Pancreas (tissue), 10 donors: ENCODE measurements around the gene MOB3A. TPM values are rescaled to one million over a fixed set of nuclear protein-coding genes. Genes with fewer than 3 reads are reported as not detected.

Experiments
- ATAC-seq, 4 donors: fragments of 200-7000 bp; cut with Tn5 transposase; one replicate each; pipeline versions ENCODE4 v1.8.0 to v1.9.1; 2020; ENCODE audit warnings: mild to moderate bottlenecking in 4 of 4, moderate library complexity in 4 of 4
- DNase-seq, 6 donors: peaks; one replicate each; pipeline ENCODE4 v3.0.0-alpha.2; 2020
- FAIRE-seq: peaks from 2 replicates; lab custom pipeline; 2012; peaks lifted over from hg19 to GRCh38; lab: Jason Lieb, UNC
- H3K27ac ChIP-seq, 4 donors: fragments of 200-600 bp; sonication (generic); 1 replicate in 3 of 4; 2 replicates in 1 of 4; pipeline versions ENCODE4 v1.5.0 to v1.8.0; 2020
- H3K27me3 ChIP-seq, 4 donors: fragments of 200-600 bp; one replicate each; pipeline ENCODE4 v1.8.0; 2021
- H3K36me3 ChIP-seq, 3 donors: fragments of 200-600 bp; sonication (generic) in 1 of 3; one replicate each; pipeline versions ENCODE4 v1.5.0 to v1.8.0; 2020 to 2021
- H3K4me1 ChIP-seq, 3 donors: fragments of 200-600 bp; one replicate each; pipeline ENCODE4 v1.8.0; 2021
- H3K4me3 ChIP-seq, 4 donors: fragments of 200-600 bp; sonication (generic) in 2 of 4; one replicate each; pipeline versions ENCODE4 v1.5.0 to v1.8.0; 2020 to 2021
- H3K9me3 ChIP-seq, 4 donors: fragments of 200-600 bp; one replicate each; pipeline ENCODE4 v1.8.0; 2021
- WGBS, 2 donors: extraction: QIAGEN DNeasy Blood & Tissue Kit; methylation state at CpG; one replicate each; pipeline ENCODE4 v1.1.7; 2013; 5-methylcytosine and 5-hydroxymethylcytosine counted together
- intact Hi-C, 3 donors: fragments of 100-400 bp; cut with DNase I; formaldehyde crosslinking; loops; one replicate each; pipeline versions ENCODE4 v1.11.1 to v1.14.2; 2022
- polyA plus RNA-seq, 2 donors: library from polyadenylated mRNA; stranded (reverse); fragments of 200-250 nt; gene quantifications; one replicate each; pipeline ENCODE4 v1.2.3, GENCODE V29; 2013
- total RNA-seq, 6 donors: library from RNA; stranded (reverse); fragmentation: NEBNext Ultra II Directional in 4 of 6; extraction: Animal tissue kit (Norgen Biotek cat#: 25700) in 4 of 6; gene quantifications; one replicate each; pipeline versions ENCODE4 v1.2.1 to v1.2.4, GENCODE V29; 2021 to 2023
- TF ChIP-seq, protein P1 (sequence below), 4 donors: fragments of 200-600 bp; sonication (generic) in 3 of 4; IDR thresholded peaks; one replicate each; pipeline versions ENCODE4 v1.5.0 to v1.8.0; 2021; ENCODE audit warnings: antibody characterized with exemption in 4 of 4
- donor health status: healthy with polysubstance abuse.
- donor health status: DM: no; HTN: no; CAD: no; lungs with moderate emphysema.
- donor health status: DM: no; HTN: no; CAD: no.
- donor health status: control.
- donor health status: control.
- donor health status: Bipolar disorder and iron deficiency.
- donor health status: DM: yes; HTN: yes; CAD: no.
- donor health status: DM: no; HTN: no; CAD: no.
- donor health status: DM: no; HTN: no; CAD: no.
- donor health status: DM: yes; HTN: yes; CAD: no.

Gene MOB3A
- total and polyA plus RNA-seq, 8 donors, result 9.2 to 26.0 (median 16.6) TPM

DNA sequence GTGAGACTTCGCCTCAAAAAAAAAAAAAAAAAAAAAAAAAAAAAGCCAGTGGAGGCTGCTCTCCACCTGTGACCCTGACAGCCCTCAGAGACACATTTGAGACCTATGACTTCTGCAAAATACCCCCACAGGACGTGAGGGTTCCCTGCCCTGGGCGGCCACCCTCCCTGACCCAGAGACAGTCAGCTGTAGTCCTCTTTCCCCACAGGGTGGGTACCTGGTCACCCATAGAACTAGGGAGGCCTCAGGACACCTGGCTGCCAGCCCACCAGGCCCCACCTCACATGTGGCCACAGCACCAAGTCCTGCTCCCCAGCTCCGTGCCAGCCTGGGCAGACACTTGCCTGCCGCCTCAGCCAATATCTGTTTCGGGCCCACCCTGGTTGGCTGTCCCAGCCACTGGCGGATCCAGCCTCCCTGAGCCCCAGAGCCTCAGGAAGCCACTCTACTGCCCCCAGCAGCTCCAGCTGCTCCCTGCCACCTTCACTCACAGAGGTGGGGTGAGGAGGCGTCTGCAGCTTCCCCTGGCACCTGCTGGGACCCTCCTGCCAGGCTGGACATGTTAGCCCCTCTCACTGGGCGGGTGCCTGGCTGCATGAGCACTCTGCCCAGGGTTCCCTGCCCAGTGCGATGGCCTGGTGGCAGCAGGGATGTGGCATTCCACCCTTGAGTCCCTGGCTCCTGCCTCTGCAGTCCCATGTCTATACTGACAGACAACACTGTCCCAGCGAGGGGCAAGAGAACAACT is 52.0 kb downstream of the MOB3A start:
- Histone ChIP-seq H3K27ac (peak overlapping the region; percentile 39 to 98 (median 72)), H3K27me3 (no peaks in the 10 kb centered on the region), H3K4me1 (peaks cover 63 to 80% (median 76%) of the 10 kb centered on the region in 3 donors), H3K36me3 (peaks cover under 1 to 29% (median 26%) of the 10 kb centered on the region in 3 donors), H3K9me3 (no peaks in the 10 kb centered on the region), H3K4me3 (no peak overlapping the region)
- DNase-seq (peak in 5 of 6 donors; percentile 31 to 81 (median 61)), FAIRE-seq (no peak), ATAC-seq (no peak)
- WGBS, 2 donors, result 68 to 76% methylated on average over 11 of the region's 11 CpGs
- intact Hi-C loops, result no loop called here
- TF ChIP-seq, protein P1, sequence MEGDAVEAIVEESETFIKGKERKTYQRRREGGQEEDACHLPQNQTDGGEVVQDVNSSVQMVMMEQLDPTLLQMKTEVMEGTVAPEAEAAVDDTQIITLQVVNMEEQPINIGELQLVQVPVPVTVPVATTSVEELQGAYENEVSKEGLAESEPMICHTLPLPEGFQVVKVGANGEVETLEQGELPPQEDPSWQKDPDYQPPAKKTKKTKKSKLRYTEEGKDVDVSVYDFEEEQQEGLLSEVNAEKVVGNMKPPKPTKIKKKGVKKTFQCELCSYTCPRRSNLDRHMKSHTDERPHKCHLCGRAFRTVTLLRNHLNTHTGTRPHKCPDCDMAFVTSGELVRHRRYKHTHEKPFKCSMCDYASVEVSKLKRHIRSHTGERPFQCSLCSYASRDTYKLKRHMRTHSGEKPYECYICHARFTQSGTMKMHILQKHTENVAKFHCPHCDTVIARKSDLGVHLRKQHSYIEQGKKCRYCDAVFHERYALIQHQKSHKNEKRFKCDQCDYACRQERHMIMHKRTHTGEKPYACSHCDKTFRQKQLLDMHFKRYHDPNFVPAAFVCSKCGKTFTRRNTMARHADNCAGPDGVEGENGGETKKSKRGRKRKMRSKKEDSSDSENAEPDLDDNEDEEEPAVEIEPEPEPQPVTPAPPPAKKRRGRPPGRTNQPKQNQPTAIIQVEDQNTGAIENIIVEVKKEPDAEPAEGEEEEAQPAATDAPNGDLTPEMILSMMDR (IDR thresholded peaks at IDR 0.05), result no peak

DNA sequence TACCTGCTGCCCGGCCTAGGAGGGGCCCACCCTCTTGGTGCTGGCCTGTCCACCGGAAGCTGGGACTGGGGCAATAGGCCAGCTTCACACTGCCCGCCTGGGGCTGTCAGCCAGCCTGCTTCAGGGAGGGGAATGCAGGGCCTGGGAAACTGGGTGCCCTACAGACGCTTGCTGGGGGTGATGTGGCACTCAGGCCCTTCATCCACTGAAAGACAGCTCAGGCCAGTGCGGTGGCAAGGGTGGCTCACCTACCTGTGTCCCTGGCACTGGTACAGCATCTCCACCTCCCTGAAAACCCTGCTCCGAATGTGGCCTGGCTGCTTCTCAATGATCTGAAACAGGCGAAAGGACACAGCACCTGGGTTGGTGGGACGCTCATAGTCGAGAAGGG is 52.9 kb downstream of the MOB3A start:
- FAIRE-seq (no peak), DNase-seq (peak in 5 of 6 donors; percentile 35 to 82 (median 57)), ATAC-seq (no peak)
- WGBS, 2 donors, result 38 to 45% methylated on average over 9 of the region's 9 CpGs
- peaks cover 3 to 35% (median 32%) of the 10 kb centered on the region in 3 donors for H3K36me3 ChIP-seq
- TF ChIP-seq, protein P1 (IDR thresholded peaks at IDR 0.05), result no peak
- intact Hi-C loops, result no loop called here
- H3K9me3 ChIP-seq, result no peaks in the 10 kb centered on the region
- H3K27me3 ChIP-seq, result no peaks in the 10 kb centered on the region
- H3K4me1 ChIP-seq, result peaks cover 61 to 72% (median 67%) of the 10 kb centered on the region in 3 donors
- H3K4me3 ChIP-seq, result no peak overlapping the region
- peak overlapping the region in 3 of 4 donors; percentile 53 to 98 (median 94) for H3K27ac ChIP-seq

DNA sequence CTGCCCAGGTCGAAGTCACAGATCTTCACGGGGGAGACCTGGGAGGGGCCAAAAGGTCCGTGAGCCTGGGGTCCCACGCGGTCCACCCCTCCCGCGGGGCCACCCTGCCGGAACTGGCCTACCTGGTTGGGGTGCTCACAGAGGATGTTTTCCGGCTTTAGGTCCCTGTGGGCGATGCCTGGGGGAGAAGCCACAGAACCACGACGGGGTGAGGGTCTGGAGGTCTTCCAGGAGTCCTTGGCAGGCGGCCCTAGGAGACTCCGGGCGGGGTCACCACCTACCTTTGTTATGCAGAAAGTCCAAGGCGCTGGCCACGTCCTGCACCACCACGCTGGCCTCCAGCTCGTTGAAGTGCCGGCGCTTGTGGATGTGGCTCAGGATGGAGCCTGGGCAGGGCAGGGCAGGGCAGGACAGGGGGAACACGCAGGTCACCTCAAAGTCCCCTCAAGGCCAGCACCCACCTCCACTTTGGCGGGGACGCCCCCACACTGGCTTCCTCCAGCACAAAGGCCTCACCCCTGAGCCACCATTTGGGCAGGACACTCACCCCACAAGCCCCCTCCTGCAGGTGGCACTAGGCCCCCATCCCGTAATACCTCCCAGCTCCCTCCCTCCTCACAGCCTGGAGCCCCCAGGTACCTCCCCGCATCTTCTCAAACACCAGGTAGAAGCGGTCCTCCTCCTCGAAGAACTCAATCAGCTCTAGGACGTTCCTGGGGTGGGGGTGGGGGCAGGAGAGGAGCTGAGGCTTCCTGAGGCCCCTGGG is 53.5 kb downstream of the MOB3A start:
- H3K9me3 ChIP-seq, result no peaks in the 10 kb centered on the region
- TF ChIP-seq, protein P1 (IDR thresholded peaks at IDR 0.05), result no peak
- ATAC-seq, result peak; percentile 2 to 9 (median 4)
- intact Hi-C loops, result no loop called here
- H3K4me3 ChIP-seq, result peak overlapping the region in 2 of 4 donors; percentile 8 to 26
- peaks cover 55 to 66% (median 61%) of the 10 kb centered on the region in 3 donors for H3K4me1 ChIP-seq
- 20% methylated on average over 29 of the region's 29 CpGs for WGBS, 2 donors
- no peak for FAIRE-seq
- H3K27me3 ChIP-seq, result no peaks in the 10 kb centered on the region
- peak; percentile 58 to 90 (median 72) for DNase-seq
- H3K36me3 ChIP-seq, result peaks cover 3 to 35% (median 32%) of the 10 kb centered on the region in 3 donors
- peak overlapping the region; percentile 57 to 98 (median 81) for H3K27ac ChIP-seq

DNA sequence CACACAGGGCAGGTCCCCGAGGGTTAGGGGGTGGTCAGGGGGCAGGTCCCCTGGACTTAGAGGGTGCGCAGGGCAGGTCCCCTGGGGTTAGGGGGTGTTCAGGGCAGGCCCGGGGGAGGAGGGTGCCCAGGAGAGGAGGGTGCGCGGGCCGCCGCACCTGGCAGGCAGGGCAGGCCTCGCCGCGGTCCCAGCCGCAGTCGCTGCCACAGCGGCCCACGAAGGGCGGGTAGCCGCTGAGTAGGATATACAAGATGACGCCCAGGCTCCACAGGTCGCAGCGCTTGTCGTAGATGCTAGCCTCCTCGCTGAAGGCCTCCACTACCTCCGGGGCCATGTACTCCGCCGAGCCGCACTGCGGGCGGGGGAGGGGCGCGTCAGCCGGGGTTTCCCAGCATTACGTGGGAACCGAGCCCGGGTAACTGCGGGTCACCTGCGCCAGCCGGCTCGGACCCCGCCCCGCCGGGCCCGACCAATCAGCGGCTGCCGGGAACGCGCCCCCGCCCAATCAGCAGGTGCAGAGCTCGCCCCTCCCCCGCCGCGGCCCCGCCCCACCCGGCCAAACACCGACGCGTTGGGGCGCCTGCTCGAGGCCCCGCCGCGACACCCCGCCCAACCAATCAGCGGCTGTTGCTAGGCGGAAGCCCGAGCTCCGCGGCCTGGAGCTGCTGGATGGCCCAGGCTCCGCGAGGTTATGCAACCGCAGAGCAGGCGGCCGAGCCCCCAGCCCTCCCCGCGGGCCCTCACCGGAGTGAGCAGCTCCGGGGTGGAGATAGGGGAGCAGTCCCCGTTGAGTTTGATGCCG is 54.2 kb downstream of the MOB3A start:
- Histone ChIP-seq H3K4me1 (peaks cover 49 to 60% (median 53%) of the 10 kb centered on the region in 3 donors), H3K4me3 (peak overlapping the region in 2 of 4 donors; percentile 25 to 37), H3K9me3 (no peaks in the 10 kb centered on the region), H3K36me3 (peaks cover 3 to 35% (median 32%) of the 10 kb centered on the region in 3 donors), H3K27me3 (no peaks in the 10 kb centered on the region), H3K27ac (peak overlapping the region; percentile 67 to 98 (median 81))
- TF ChIP-seq, protein P1 (IDR thresholded peaks at IDR 0.05), result no peak
- ATAC-seq (peak; percentile 82 to 91 (median 84)), FAIRE-seq (no peak), DNase-seq (peak; percentile 98 to 100 (median 100))
- WGBS, 2 donors, result 8 to 14% methylated on average over 36 to 77 of the region's 77 CpGs
- intact Hi-C loops, result no loop called here
